SU-DHL-6 (cell line): ENCODE data around the gene ABHD16A.

Experiments
- EZH2phosphoT487 ChIP-seq: fragments of 200-600 bp; sonication (generic), shearing (Covaris generic); conservative IDR thresholded peaks from 2 replicates; pipeline ENCODE4 v1.6.1; 2018; ENCODE audit warnings: mild to moderate bottlenecking, antibody characterized with exemption, low read length, moderate library complexity, mixed read lengths
- TF ChIP-seq, protein P1 (sequence below): fragments of 200-600 bp; sonication (generic); IDR thresholded peaks from one replicate; pipeline ENCODE4 v1.5.1; 2017; ENCODE audit warnings: antibody characterized with exemption, mild to moderate bottlenecking, low read length, moderate library complexity; ENCODE audit not compliant: insufficient read depth, poor library complexity, severe bottlenecking

DNA sequence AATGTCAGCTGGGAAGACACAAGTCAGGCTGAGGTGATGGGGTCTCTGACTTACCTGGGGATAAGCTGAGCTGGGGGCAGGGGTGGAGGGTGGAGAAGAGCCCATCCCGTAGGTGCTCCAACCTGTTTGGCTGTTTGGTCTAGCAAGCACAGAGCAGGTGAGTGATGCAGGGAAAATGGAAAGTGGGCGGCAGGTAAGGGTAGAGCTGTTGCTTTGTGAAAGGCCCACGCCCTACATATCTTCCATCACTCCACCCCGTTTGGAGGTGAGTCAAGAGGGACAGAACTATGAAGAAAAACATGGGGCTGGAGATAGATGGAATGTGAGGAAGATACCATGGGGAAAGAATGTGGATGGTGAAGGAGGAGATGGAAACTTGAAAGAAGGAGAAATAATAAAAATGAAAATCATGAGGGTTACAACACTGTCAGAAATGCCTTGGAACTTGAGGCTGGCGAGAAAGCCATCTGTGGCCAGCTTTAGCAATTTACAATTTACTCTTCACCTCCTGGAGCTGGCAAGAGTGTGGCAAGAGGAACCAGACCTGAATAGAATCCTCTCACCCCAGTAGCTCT lies 17.2 kb upstream of the ABHD16A start:
- TF ChIP-seq, protein P1, sequence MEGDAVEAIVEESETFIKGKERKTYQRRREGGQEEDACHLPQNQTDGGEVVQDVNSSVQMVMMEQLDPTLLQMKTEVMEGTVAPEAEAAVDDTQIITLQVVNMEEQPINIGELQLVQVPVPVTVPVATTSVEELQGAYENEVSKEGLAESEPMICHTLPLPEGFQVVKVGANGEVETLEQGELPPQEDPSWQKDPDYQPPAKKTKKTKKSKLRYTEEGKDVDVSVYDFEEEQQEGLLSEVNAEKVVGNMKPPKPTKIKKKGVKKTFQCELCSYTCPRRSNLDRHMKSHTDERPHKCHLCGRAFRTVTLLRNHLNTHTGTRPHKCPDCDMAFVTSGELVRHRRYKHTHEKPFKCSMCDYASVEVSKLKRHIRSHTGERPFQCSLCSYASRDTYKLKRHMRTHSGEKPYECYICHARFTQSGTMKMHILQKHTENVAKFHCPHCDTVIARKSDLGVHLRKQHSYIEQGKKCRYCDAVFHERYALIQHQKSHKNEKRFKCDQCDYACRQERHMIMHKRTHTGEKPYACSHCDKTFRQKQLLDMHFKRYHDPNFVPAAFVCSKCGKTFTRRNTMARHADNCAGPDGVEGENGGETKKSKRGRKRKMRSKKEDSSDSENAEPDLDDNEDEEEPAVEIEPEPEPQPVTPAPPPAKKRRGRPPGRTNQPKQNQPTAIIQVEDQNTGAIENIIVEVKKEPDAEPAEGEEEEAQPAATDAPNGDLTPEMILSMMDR: no peak
- no peak for TF ChIP-seq EZH2phosphoT487
